GM12874 (cell line): ENCODE measurements around the gene KIF4A.

ENCODE experiments used
- TF ChIP-seq, protein P1 (sequence below): IDR thresholded peaks from 2 replicates; pipeline ENCODE4 v1.5.1; 2011; ENCODE audit warnings: low read depth, mild to moderate bottlenecking, control low read depth, low read length, moderate library complexity; ENCODE audit not compliant: insufficient read depth

The KIF4A gene

GRCh38 chrX:70432936-70433847 is 143.3 kb downstream of the KIF4A start:
- TF ChIP-seq, protein P1, sequence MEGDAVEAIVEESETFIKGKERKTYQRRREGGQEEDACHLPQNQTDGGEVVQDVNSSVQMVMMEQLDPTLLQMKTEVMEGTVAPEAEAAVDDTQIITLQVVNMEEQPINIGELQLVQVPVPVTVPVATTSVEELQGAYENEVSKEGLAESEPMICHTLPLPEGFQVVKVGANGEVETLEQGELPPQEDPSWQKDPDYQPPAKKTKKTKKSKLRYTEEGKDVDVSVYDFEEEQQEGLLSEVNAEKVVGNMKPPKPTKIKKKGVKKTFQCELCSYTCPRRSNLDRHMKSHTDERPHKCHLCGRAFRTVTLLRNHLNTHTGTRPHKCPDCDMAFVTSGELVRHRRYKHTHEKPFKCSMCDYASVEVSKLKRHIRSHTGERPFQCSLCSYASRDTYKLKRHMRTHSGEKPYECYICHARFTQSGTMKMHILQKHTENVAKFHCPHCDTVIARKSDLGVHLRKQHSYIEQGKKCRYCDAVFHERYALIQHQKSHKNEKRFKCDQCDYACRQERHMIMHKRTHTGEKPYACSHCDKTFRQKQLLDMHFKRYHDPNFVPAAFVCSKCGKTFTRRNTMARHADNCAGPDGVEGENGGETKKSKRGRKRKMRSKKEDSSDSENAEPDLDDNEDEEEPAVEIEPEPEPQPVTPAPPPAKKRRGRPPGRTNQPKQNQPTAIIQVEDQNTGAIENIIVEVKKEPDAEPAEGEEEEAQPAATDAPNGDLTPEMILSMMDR, result no peak

GRCh38 chrX:70433848-70434351 is 144.0 kb downstream of the KIF4A start:
- TF ChIP-seq, protein P1, result peak; percentile 82

DNA sequence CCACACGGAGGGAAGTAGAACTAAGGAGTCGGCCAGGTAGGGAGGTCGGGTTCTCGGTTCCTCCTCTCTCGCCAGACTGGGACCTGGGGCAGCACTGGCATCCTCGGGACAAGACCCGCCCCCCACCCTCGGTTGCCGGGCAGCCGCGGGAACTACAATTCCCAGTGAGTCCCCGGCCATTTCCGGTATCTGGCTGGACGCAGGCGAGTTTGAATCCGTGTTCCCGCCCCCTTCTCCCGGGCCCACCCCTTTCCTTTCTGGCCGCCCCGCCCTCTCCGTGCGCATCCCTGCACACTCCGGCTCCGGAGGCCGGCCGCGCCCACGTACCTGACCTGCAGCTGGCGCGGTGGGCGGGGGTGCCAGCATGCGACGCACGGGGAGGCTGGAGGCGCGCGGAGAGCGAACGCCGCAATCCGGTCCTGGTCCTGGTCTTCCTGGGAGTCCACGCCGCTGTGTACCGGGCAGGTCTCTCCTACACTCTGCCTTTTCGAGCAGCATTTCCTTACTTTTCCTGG is 144.5 kb downstream of the KIF4A start:
- TF ChIP-seq, protein P1, result no peak

DNA sequence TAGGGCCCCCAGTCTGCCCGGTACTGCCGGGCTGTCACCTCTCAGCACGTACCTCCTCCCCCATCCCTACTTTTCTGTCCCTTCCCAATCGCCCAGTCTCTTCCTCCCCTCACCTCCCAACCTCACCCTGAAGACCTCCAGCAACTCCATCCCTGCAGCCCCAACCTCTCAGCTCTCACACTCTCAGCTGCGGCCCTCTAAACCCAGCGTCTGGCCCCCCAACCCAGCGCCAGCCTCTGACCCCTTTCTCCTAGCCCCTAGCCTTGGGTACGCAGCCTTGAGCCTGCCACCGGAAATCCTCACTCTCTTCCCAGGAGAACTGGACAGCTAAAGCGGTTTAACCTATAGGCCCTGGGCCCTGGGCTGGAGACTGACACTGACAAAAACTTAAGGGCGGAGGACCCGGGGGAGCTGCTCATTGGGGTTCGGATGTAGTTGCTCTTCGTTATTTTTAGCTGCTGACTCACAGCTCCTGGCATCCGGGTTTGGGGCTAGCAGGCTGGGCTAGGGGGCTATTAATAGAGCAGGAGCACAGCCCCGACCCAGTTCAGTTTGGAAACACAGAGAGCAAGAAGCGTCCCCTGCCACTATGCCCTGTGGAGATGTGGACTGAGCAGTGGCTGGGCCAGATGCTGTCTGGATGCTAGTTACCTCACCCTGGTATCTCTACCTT is 145.1 kb downstream of the KIF4A start:
- TF ChIP-seq, protein P1, result no peak

DNA sequence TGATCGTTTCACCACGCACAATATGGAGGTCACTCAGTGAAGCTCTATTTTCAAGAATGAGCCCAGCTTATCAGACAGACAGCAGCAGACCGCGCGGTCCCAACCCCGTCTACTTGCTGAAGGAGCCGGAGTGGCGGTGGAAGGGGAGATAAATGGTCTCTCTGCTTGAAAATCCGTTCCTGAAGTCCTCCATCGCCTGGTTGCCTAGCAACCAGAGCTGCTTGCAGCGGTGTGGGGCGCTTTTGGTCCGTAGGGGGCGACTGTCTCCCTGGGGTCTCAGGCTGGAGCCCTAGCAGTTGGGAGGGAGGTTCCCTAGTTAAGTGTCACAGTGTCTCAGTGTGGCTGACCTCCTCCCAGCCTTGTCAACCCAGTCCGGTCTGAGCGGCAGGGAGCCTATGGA is 146.4 kb downstream of the KIF4A start:
- TF ChIP-seq, protein P1, result peak; percentile 20; the same call in 1 of the 2 replicates

DNA sequence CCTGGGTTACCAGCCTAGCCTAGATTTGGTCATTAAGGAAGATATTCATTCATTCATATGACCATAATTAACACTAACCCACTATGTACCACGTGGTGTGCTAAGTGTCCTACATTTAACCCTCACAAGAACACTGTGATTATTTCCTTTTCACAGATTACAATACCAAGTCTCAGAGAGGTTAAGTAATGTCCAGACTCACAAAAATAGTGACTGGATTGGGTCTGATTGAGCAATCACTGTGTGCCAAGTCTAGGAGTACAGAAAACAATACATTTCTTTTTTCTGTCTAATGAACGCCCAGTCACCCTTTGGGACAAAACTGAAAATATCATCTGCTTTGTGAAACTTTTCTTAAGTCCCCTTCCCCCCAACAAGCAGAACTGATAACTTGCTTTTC is 147.1 kb downstream of the KIF4A start:
- TF ChIP-seq, protein P1, result no peak

- TF ChIP-seq, protein P1, result no peak
These were observed 148.2 kb downstream of the KIF4A start for GRCh38 chrX:70437921-70438665.
